ENCODE measurements around the gene GAGE1.
"Not testable (repeated sequence)": the region's sequence is repeated elsewhere in the genome, so short reads cannot be mapped to it uniquely, and the experiment has no call there.

GAGE1 gene, protein sequence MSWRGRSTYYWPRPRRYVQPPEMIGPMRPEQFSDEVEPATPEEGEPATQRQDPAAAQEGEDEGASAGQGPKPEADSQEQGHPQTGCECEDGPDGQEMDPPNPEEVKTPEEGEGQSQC

GRCh38 chrX:49598720-49599119 lies at the start of gene GAGE1:
Gene GAGE1 (plus strand): TSS chrX:49599020. CDS start chrX:49600175, 1,155 bp downstream.
- not testable (repeated sequence) for DNase-seq (ENCODE audit: low read depth); H3K4me3 ChIP-seq (ENCODE audit: low read depth, low read length)

GRCh38 chrX:49550989-49551388 lies 47.8 kb upstream of the GAGE1 start, which contains the start of gene GAGE12E:
Gene GAGE12E (plus strand): TSS chrX:49551289. CDS start chrX:49552444, 1,155 bp downstream.
- not testable (repeated sequence) for DNase-seq (ENCODE audit: low read depth); H3K4me3 ChIP-seq (ENCODE audit: low read depth, low read length)

DNA sequence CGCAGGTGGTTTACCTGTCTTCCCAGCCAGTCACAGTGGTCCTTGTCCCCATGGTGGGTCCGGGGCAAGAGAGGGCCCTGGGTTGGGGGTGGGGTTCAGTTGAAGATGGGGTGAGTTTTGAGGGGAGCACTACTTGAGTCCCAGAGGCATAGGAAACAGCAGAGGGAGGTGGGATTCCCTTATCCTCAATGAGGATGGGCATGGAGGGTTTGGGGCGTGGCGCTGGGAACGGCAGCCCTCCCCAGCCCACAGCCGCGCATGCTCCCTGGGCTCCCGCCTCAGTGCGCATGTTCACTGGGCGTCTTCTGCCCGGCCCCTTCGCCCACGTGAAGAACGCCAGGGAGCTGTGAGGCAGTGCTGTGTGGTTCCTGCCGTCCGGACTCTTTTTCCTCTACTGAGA lies 38.3 kb upstream of the GAGE1 start, which contains the start of gene GAGE12F:
Gene GAGE12F, plus strand, starts transcription at position 301 of the 400 bp plus-strand sequence. CDS start 1,155 bp downstream, outside the sequence.
- H3K4me3 ChIP-seq (ENCODE audit: low read depth, low read length); DNase-seq (ENCODE audit: low read depth): not testable (repeated sequence)

- H3K4me3 ChIP-seq (ENCODE audit: low read depth, low read length); DNase-seq (ENCODE audit: low read depth): not testable (repeated sequence)
These were observed 30.1 kb upstream of the GAGE1 start for GRCh38 chrX:49568728-49569127.

DNA sequence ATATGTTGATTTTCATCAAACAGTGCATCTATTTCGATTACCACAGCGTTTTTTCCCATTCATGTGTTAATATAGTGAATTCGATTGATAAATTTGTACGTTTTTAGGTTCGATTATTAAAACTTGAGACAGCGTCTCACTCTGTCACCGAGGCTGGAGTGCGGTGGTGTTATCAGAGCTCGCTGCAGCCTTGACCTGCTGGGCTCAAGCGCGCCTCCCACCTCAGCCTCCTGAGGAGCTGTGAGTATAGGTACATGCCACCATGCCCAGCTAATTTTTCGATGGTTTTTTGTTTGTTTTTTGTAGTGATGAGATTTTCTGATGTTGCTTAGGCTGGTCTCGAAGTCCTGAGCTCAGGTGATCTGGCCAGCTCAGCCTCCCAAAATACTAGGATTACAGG lies 29.7 kb upstream of the GAGE1 start:
- not testable (repeated sequence) for DNase-seq (ENCODE audit: low read depth); H3K4me3 ChIP-seq (ENCODE audit: low read depth, low read length)

- H3K4me3 ChIP-seq (ENCODE audit: low read depth, low read length); DNase-seq (ENCODE audit: low read depth): not testable (repeated sequence)
These were observed 28.7 kb upstream of the GAGE1 start, which contains the start of gene GAGE12G for GRCh38 chrX:49570100-49570499. Gene GAGE12G (plus strand): TSS chrX:49570400. CDS start chrX:49571555, 1,155 bp downstream.

DNA sequence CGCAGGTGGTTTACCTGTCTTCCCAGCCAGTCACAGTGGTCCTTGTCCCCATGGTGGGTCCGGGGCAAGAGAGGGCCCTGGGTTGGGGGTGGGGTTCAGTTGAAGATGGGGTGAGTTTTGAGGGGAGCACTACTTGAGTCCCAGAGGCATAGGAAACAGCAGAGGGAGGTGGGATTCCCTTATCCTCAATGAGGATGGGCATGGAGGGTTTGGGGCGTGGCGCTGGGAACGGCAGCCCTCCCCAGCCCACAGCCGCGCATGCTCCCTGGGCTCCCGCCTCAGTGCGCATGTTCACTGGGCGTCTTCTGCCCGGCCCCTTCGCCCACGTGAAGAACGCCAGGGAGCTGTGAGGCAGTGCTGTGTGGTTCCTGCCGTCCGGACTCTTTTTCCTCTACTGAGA lies 19.2 kb upstream of the GAGE1 start, which contains the start of gene GAGE12H:
Gene GAGE12H, plus strand, starts transcription at position 301 of the 400 bp plus-strand sequence. CDS start 1,155 bp downstream, outside the sequence.
- H3K4me3 ChIP-seq (ENCODE audit: low read depth, low read length); DNase-seq (ENCODE audit: low read depth): not testable (repeated sequence)

GRCh38 chrX:49589196-49589595 lies 9.6 kb upstream of the GAGE1 start, which contains the start of gene GAGE2A:
Gene GAGE2A (plus strand): TSS chrX:49589496. CDS start chrX:49590651, 1,155 bp downstream.
- DNase-seq (ENCODE audit: low read depth); H3K4me3 ChIP-seq (ENCODE audit: low read depth, low read length): not testable (repeated sequence)

GRCh38 chrX:49589769-49590478 lies 8.9 kb upstream of the GAGE1 start:
- not testable (repeated sequence) for H3K4me3 ChIP-seq (ENCODE audit: low read depth, low read length); DNase-seq (ENCODE audit: low read depth)

DNA sequence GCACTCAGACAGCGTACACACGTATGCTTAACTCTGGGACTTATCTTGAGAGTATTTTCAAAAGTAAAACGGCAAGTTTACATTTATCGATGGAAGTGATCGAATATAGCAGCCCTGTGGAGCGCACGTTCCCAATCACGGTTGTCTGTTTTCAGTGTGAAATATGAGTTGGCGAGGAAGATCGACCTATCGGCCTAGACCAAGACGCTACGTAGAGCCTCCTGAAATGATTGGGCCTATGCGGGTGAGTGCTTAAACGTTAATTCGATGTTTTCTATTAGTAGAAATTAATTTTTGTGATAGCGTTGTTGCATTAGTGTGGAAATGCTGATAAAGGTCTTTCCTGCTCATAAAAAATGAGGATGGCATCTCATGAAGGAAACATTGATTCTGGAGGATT lies 8.3 kb upstream of the GAGE1 start:
- DNase-seq (ENCODE audit: low read depth); H3K4me3 ChIP-seq (ENCODE audit: low read depth, low read length): not testable (repeated sequence)

GRCh38 chrX:49610718-49611310 lies 12.0 kb downstream of the GAGE1 start:
- TF ChIP-seq, protein P1, sequence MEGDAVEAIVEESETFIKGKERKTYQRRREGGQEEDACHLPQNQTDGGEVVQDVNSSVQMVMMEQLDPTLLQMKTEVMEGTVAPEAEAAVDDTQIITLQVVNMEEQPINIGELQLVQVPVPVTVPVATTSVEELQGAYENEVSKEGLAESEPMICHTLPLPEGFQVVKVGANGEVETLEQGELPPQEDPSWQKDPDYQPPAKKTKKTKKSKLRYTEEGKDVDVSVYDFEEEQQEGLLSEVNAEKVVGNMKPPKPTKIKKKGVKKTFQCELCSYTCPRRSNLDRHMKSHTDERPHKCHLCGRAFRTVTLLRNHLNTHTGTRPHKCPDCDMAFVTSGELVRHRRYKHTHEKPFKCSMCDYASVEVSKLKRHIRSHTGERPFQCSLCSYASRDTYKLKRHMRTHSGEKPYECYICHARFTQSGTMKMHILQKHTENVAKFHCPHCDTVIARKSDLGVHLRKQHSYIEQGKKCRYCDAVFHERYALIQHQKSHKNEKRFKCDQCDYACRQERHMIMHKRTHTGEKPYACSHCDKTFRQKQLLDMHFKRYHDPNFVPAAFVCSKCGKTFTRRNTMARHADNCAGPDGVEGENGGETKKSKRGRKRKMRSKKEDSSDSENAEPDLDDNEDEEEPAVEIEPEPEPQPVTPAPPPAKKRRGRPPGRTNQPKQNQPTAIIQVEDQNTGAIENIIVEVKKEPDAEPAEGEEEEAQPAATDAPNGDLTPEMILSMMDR (IDR thresholded peaks at IDR 0.05; ENCODE audit: insufficient read depth, low read depth, low read length, missing control alignments) = no peak
- DNase-seq (ENCODE audit: low read depth) = no peak
- no peak overlapping the region for H3K4me3 ChIP-seq (ENCODE audit: low read depth, low read length)

GRCh38 chrX:49618574-49618973 lies 19.8 kb downstream of the GAGE1 start:
- TF ChIP-seq, protein P1 (IDR thresholded peaks at IDR 0.05; ENCODE audit: insufficient read depth, low read depth, low read length, missing control alignments) = no peak
- no peak for DNase-seq (ENCODE audit: low read depth)
- no peak overlapping the region for H3K4me3 ChIP-seq (ENCODE audit: low read depth, low read length)
